H9 (cell line): Measurements from ENCODE around the gene VASH1. TPM values are rescaled to one million over a fixed set of nuclear protein-coding genes. Genes with fewer than 3 reads are reported as not detected.

ENCODE experiments used
- DNase-seq: peaks from one replicate; pipeline ENCODE4 v3.0.0-alpha.2; 2017
- H2AFZ ChIP-seq: one replicate; pipeline ENCODE4 v1.6.1; 2013; ENCODE audit warnings: mild to moderate bottlenecking, low read length, control low read depth, moderate library complexity
- H2AK5ac ChIP-seq: 2 replicates; pipeline ENCODE4 v1.6.1; 2013; ENCODE audit warnings: low read length, control low read depth, mixed read lengths; ENCODE audit not compliant: insufficient read length
- H2BK120ac ChIP-seq: one replicate; pipeline ENCODE4 v1.6.1; 2013; ENCODE audit warnings: low read depth, mild to moderate bottlenecking, low read length, control low read depth, inconsistent platforms; ENCODE audit not compliant: poor library complexity, severe bottlenecking
- H2BK12ac ChIP-seq: 2 replicates; pipeline ENCODE4 v1.6.1; 2013; ENCODE audit warnings: low read length, control low read depth, mixed read lengths, low read depth; ENCODE audit not compliant: insufficient read length
- H2BK15ac ChIP-seq: 2 replicates; pipeline ENCODE4 v1.6.1; 2013; ENCODE audit warnings: low read depth, low read length, control low read depth
- H2BK20ac ChIP-seq: one replicate; pipeline ENCODE4 v1.6.1; 2013; ENCODE audit warnings: low read depth, mild to moderate bottlenecking, low read length, control low read depth, inconsistent platforms; ENCODE audit not compliant: poor library complexity, severe bottlenecking
- H2BK5ac ChIP-seq: 2 replicates; pipeline ENCODE4 v1.6.1; 2013; ENCODE audit warnings: low read length, control low read depth, mixed read lengths; ENCODE audit not compliant: insufficient read length
- H3K14ac ChIP-seq: 2 replicates; pipeline ENCODE4 v1.6.1; 2013; ENCODE audit warnings: low read length, control low read depth; ENCODE audit not compliant: insufficient read depth
- H3K18ac ChIP-seq: 2 replicates; pipeline ENCODE4 v1.6.1; 2013; ENCODE audit warnings: low read depth, mild to moderate bottlenecking, mixed read lengths, low read length, control low read depth; ENCODE audit not compliant: insufficient read length
- H3K23ac ChIP-seq: 2 replicates; pipeline ENCODE4 v1.6.1; 2013; ENCODE audit warnings: low read length, control low read depth, mixed read lengths, low read depth; ENCODE audit not compliant: insufficient read length
- H3K23me2 ChIP-seq: 2 replicates; pipeline ENCODE4 v1.6.1; 2013; ENCODE audit warnings: low read depth, mild to moderate bottlenecking, mixed read lengths, low read length, control low read depth; ENCODE audit not compliant: insufficient read length, poor library complexity, severe bottlenecking
- H3K27ac ChIP-seq: 2 replicates; pipeline ENCODE4 v1.5.1; 2013; ENCODE audit warnings: low read length, control low read depth, mixed read lengths, low read depth; ENCODE audit not compliant: insufficient read length
- H3K27me3 ChIP-seq: 2 replicates; pipeline ENCODE4 v1.6.1; 2013; ENCODE audit warnings: low read length, control low read depth, inconsistent platforms; ENCODE audit not compliant: insufficient read depth
- H3K4ac ChIP-seq: 2 replicates; pipeline ENCODE4 v1.6.1; 2013; ENCODE audit warnings: low read depth, mild to moderate bottlenecking, control low read depth, inconsistent platforms, low read length, moderate library complexity
- H3K4me1 ChIP-seq: 2 replicates; pipeline ENCODE4 v1.6.1; 2013; ENCODE audit warnings: low read length, control low read depth, inconsistent platforms; ENCODE audit not compliant: insufficient read depth
- H3K4me2 ChIP-seq: 2 replicates; pipeline ENCODE4 v1.6.1; 2013; ENCODE audit warnings: low read length, control low read depth, mixed read lengths; ENCODE audit not compliant: insufficient read length, insufficient read depth
- H3K56ac ChIP-seq: 2 replicates; pipeline ENCODE4 v1.6.1; 2013; ENCODE audit warnings: low read depth, mild to moderate bottlenecking, mixed read lengths, low read length, control low read depth; ENCODE audit not compliant: insufficient read length
- H3K79me1 ChIP-seq: 2 replicates; pipeline ENCODE4 v1.6.1; 2013; ENCODE audit warnings: low read depth, mild to moderate bottlenecking, moderate library complexity, low read length, control low read depth, inconsistent platforms; ENCODE audit not compliant: insufficient read depth, poor library complexity, severe bottlenecking
- H3K79me2 ChIP-seq: 2 replicates; pipeline ENCODE4 v1.6.1; 2013; ENCODE audit warnings: low read length, control low read depth, inconsistent platforms; ENCODE audit not compliant: insufficient read depth
- H3K9ac ChIP-seq: 2 replicates; pipeline ENCODE4 v1.6.1; 2013; ENCODE audit warnings: low read length, control low read depth, mixed read lengths; ENCODE audit not compliant: insufficient read length; ENCODE audit errors: extremely low read depth
- H3K9me3 ChIP-seq: one replicate; pipeline ENCODE4 v1.6.1; 2013; ENCODE audit warnings: low read depth, low read length, inconsistent platforms; ENCODE audit not compliant: control insufficient read depth
- H3T11ph ChIP-seq: one replicate; pipeline ENCODE4 v1.6.1; 2013; ENCODE audit warnings: mild to moderate bottlenecking, low read length, control low read depth, inconsistent platforms
- H4K20me1 ChIP-seq: one replicate; pipeline ENCODE4 v1.6.1; 2013; ENCODE audit not compliant: control insufficient read depth, insufficient read length, insufficient read depth
- H4K5ac ChIP-seq: 2 replicates; pipeline ENCODE4 v1.6.1; 2013; ENCODE audit warnings: low read depth, mild to moderate bottlenecking, mixed read lengths, low read length, control low read depth; ENCODE audit not compliant: insufficient read length
- H4K8ac ChIP-seq: replicated peaks from 2 replicates; pipeline ENCODE4 v1.6.1; 2013; ENCODE audit warnings: low read length, control low read depth, mixed read lengths, low read depth; ENCODE audit not compliant: insufficient read length
- H4K91ac ChIP-seq: 2 replicates; pipeline ENCODE4 v1.6.1; 2013; ENCODE audit warnings: low read depth, mild to moderate bottlenecking, moderate library complexity, mixed read lengths, low read length, control low read depth; ENCODE audit not compliant: insufficient read length
- H3K27ac Mint-ChIP-seq, 3 experiments: 2 replicates in 2 of 3; 3 replicates in 1 of 3; pipeline ENCODE4 v1.8.0; 2020 to 2021; ENCODE audit warnings: mixed read lengths in 3 of 3, mild to moderate bottlenecking in 1 of 3, moderate library complexity in 1 of 3
- H3K27me3 Mint-ChIP-seq: 2 replicates; pipeline ENCODE4 v1.8.0; 2021; ENCODE audit warnings: low read depth, mild to moderate bottlenecking, moderate library complexity, mixed read lengths
- H3K36me3 Mint-ChIP-seq, 3 experiments: 2 replicates in 2 of 3; 3 replicates in 1 of 3; pipeline ENCODE4 v1.8.0; 2020 to 2021; ENCODE audit warnings: low read depth in 3 of 3, mixed read lengths in 3 of 3; ENCODE audit not compliant: insufficient read depth in 1 of 3
- H3K4me1 Mint-ChIP-seq, 2 experiments: 2 replicates each; pipeline ENCODE4 v1.8.0; 2020; ENCODE audit warnings: mixed read lengths in 2 of 2
- H3K4me3 Mint-ChIP-seq, 2 experiments: 2 replicates in 1 of 2; 3 replicates in 1 of 2; pipeline ENCODE4 v1.8.0; 2020 to 2021; ENCODE audit warnings: mild to moderate bottlenecking in 2 of 2, mixed read lengths in 2 of 2, moderate library complexity in 1 of 2
- H3K9me3 Mint-ChIP-seq, 2 experiments: 2 replicates in 1 of 2; 3 replicates in 1 of 2; pipeline ENCODE4 v1.8.0; 2020; ENCODE audit warnings: mild to moderate bottlenecking in 2 of 2, mixed read lengths in 2 of 2, moderate library complexity in 1 of 2
- WGBS: extraction: QIAGEN DNeasy Blood & Tissue Kit; methylation state at CpG from one replicate; pipeline ENCODE4 v1.1.7; 2013; ENCODE audit warnings: missing lambda C conversion rate, low lambda C conversion rate, mixed read lengths; ENCODE audit not compliant: insufficient read length; ENCODE audit errors: extremely low coverage; 5-methylcytosine and 5-hydroxymethylcytosine counted together
- total RNA-seq: library from RNA; stranded (reverse); gene quantifications from 2 replicates; pipeline ENCODE4 v1.2.1, GENCODE V29; 2021
- TF ChIP-seq, protein P1 (sequence below): fragments of 200-600 bp; sonication (generic); conservative IDR thresholded peaks from 3 replicates; pipeline ENCODE4 v1.8.0; 2021; ENCODE audit warnings: antibody characterized with exemption, mild to moderate bottlenecking

Gene VASH1
- total RNA-seq, 1 experiment from 2014 or later, result 5.8 TPM

DNA sequence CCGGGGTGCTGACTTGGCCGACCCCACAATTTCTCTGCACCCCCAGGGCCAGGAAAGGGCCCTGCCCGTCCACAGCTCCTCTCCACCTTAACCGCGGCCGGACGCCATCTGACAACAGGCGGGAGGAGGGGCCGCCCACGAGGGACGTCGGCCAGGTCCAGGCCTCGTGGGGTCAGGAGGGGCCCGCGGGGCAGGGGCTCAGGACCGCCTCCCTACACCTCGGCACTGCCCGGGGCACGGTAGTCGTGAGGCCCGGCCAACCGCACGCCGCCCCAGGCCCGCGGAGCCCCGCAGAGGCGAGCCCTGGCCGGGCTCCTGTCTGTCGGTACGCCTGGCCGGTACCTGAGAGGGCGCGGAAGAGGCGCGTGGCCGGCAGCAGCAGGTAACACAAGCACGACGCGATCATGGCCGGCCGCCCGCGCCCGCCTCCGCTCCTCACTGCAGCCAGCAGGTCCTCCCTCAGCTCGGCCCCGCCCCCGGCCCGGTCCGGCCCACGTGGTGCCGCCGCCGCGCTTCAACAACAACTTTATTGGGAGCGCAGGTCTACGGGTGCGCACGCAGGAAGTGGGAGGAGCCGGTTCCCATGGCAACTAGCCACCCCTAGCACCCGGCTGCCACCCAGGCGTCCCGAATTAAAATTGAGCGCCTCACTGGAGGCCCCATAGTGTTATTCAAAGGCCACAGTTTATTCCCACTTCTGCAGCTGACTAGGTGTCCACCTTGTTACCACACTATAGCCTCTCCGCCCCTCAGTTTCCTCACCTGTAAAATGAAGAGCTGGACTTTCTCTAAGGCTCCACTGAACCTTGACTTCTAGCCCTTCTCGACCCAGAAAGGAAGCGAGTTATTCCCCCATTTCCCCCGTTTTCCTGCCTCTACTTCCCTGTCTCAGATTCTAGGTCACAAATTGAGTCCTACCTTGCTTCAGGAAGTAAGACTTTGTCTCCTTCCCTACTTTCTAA, 51.4 kb downstream of the VASH1 start, which contains the start of gene ANGEL1:
Gene ANGEL1, minus strand, starts transcription at position 461 of the 962 bp plus-strand sequence. Its CDS starts 55 bp downstream, at position 406.
- Histone ChIP-seq H2BK120ac (no peak within 1 kb of the TSS), H3K23ac (no peak within 1 kb of the TSS)
- TF ChIP-seq, protein P1, sequence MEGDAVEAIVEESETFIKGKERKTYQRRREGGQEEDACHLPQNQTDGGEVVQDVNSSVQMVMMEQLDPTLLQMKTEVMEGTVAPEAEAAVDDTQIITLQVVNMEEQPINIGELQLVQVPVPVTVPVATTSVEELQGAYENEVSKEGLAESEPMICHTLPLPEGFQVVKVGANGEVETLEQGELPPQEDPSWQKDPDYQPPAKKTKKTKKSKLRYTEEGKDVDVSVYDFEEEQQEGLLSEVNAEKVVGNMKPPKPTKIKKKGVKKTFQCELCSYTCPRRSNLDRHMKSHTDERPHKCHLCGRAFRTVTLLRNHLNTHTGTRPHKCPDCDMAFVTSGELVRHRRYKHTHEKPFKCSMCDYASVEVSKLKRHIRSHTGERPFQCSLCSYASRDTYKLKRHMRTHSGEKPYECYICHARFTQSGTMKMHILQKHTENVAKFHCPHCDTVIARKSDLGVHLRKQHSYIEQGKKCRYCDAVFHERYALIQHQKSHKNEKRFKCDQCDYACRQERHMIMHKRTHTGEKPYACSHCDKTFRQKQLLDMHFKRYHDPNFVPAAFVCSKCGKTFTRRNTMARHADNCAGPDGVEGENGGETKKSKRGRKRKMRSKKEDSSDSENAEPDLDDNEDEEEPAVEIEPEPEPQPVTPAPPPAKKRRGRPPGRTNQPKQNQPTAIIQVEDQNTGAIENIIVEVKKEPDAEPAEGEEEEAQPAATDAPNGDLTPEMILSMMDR, result no peak

More for the DNA sequence above, 51.4 kb downstream of the VASH1 start, which contains the start of gene ANGEL1:
- Histone ChIP-seq H3K14ac (peak within 1 kb of the TSS; percentile 50), H3K4me2 (peak within 1 kb of the TSS; percentile 92), H3T11ph (no peak within 1 kb of the TSS), H4K8ac (no peak within 1 kb of the TSS), H3K9me3 (no peaks in the 10 kb centered on the region), H2BK15ac (no peak within 1 kb of the TSS), H4K20me1 (no peaks in the 10 kb centered on the region), H3K4ac (no peak within 1 kb of the TSS), H3K23me2 (peaks cover 10% of the 10 kb centered on the region), H3K9ac (peak within 1 kb of the TSS; percentile 49), H3K27ac (no peak within 1 kb of the TSS), H2AK5ac (no peak within 1 kb of the TSS), H2BK12ac (no peak within 1 kb of the TSS), H2BK20ac (no peak within 1 kb of the TSS), H4K5ac (peak within 1 kb of the TSS; percentile 50), H3K56ac (no peak within 1 kb of the TSS), H3K79me1 (no peaks in the 10 kb centered on the region), H3K18ac (peak within 1 kb of the TSS; percentile 62), H3K27me3 (no peaks in the 10 kb centered on the region), H2BK5ac (no peak within 1 kb of the TSS), H3K79me2 (no peaks in the 10 kb centered on the region), H4K91ac (no peak within 1 kb of the TSS), H3K4me1 (peaks cover 4% of the 10 kb centered on the region; the same call in 1 of the 2 replicates), H2AFZ (peak within 1 kb of the TSS; percentile 84)
- no CpG with 5 or more reads among the region's 69 CpGs for WGBS
- Mint-ChIP-seq H3K27me3 (no peaks in the 10 kb centered on the region), H3K36me3 (peaks cover 10 to 21% (median 13%) of the 10 kb centered on the region in 3 experiments; a peak in 6 of 7 replicates), H3K4me1 (peaks cover 17 to 18% of the 10 kb centered on the region in 2 experiments), H3K9me3 (no peaks in the 10 kb centered on the region; a peak in 1 of 5 replicates), H3K4me3 (peak within 1 kb of the TSS; percentile 88 to 93), H3K27ac (peak within 1 kb of the TSS; percentile 53 to 87 (median 74); a peak in 4 of 7 replicates)
- peak; percentile 97 for DNase-seq
